22Rv1 (cell line): ENCODE measurements around the gene VPS25.

Source experiments
- H3K27ac ChIP-seq: fragments of 450-650 bp; 2 replicates; pipeline ENCODE4 v1.5.1; 2017
- CTCF ChIP-seq: fragments of 450-650 bp; IDR thresholded peaks from 2 replicates; pipeline ENCODE4 v1.5.1; 2017; ENCODE audit warnings: mild to moderate bottlenecking
- ZFX ChIP-seq: fragments of 450-650 bp; IDR thresholded peaks from 2 replicates; pipeline ENCODE4 v1.6.1; 2017; ENCODE audit warnings: antibody characterized with exemption, borderline replicate concordance

The VPS25 gene

DNA sequence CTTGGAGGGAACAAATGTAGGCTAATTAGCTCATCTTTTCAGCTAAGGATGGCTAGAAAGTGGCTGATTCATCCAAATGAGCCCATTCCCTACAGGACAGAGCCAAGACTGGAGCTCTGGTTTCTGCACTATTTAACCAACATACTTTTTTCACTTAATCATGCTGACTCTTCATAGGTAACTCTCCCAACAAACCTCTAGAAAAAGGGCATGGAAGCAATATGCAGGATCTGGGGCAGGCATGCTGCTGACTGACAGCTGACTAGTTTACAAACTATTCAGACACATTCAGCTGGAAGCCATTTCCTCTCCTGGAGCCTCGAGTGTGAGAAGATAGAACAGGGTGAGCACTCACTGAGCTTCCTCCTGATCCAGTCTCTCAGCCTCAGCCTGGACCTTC lies 44.6 kb downstream of the VPS25 start:
- TF ChIP-seq CTCF (no peak), ZFX (no peak)
- H3K27ac ChIP-seq, result no peak overlapping the region

DNA sequence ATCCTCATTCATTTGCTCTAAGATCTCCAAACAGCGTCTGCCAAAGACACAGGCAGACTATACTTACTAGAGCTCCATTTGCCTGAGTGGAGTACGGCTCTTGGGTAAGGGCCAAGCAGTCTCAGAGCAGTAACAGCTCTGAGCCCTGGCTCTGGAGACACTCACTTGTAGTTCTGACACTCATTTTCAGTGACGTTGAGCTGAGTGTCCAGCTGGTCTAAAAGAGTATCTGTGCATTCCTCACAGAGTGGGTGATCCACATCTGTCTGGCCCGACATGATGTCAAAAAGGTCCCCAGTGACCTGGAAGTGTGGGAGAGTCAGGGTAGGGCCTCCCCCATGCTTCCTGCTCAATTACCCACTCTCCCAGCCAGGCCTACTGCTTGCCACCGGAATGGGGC lies 45.1 kb downstream of the VPS25 start:
- no peak overlapping the region for H3K27ac ChIP-seq
- TF ChIP-seq ZFX (no peak), CTCF (no peak)

- no peak for TF ChIP-seq ZFX
- TF ChIP-seq CTCF, result peak; percentile 88
- H3K27ac ChIP-seq, result no peak overlapping the region
Observed at GRCh38 chr17:42819939-42820535, 46.8 kb downstream of the VPS25 start.

DNA sequence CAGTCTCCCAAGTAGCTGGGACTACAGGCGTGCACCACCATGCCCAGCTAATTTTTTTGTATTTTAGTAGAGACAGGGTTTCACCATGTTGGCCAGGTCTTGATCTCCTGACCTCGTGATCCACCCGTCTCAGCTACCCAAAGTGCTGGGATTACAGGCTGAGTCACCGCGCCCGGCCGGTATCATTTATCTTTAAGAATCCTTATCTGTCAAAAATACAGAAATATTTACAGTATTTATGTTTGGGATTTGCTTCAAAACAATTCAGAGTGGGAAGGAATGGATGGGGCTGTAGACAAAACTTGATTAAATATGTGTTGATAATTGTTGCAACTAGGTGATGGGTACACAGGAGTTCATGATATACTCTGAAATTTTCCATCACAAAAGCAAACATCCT lies 47.9 kb downstream of the VPS25 start:
- TF ChIP-seq ZFX (no peak), CTCF (no peak)
- H3K27ac ChIP-seq, result no peak overlapping the region

- TF ChIP-seq ZFX (no peak), CTCF (no peak)
- H3K27ac ChIP-seq, result no peak overlapping the region
Observed at GRCh38 chr17:42827472-42827871, 54.2 kb downstream of the VPS25 start.
